Measurements from ENCODE around the gene ROBO3. TPM values are rescaled to one million over a fixed set of nuclear protein-coding genes. Genes with fewer than 3 reads are reported as not detected.

ROBO3 gene
- total and polyA plus RNA-seq, 2 experiments from 2014 or later = 12.1 TPM

DNA sequence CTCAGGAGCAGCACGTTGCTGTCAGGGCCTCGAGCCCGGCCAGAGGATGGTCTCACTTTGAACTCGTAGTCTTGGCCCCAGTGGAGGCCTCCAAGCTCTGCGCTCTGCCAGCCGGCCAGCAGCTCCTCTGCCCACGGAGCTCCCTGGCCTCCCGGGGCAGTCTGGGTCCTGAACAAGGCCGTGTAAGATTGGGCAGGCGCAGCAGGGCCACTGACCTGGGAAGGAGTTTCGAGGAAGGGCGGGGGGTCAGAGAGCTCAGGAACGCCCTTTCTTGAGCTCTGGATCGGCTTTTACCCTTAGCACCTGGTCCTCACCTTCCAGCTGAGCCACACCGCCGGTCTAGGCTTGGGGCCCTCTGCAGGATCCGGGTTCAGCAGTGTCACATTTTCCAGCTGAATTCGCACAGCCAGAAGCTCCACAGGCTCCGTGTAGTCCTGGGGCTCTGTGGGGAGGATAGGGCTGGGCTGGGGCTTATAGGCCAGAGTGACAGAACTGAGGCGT lies 30.3 kb downstream of the ROBO3 start:
- TF ChIP-seq EZH2 (IDR thresholded peaks at IDR 0.05; ENCODE audit: insufficient read depth, poor library complexity, severe bottlenecking) (no peak), EZH2phosphoT487 (IDR thresholded peaks at IDR 0.05; ENCODE audit: insufficient read depth, low read depth) (no peak)
- Histone ChIP-seq H3K4me2 (ENCODE audit: unreplicated experiment) (no peak overlapping the region), H3K36me3 (ENCODE audit: low read depth) (no peaks in the 10 kb centered on the region), H3K9ac (no peak overlapping the region), H2AFZ (no peak overlapping the region), H3K79me2 (ENCODE audit: insufficient read depth) (no peaks in the 10 kb centered on the region), H3F3A (ENCODE audit: insufficient read depth) (peaks cover 30% of the 10 kb centered on the region), H3K27me3 (replicated peaks; ENCODE audit: insufficient read depth) (no peaks in the 10 kb centered on the region), H3K27ac (no peak overlapping the region), H3K9me3 (ENCODE audit: low read depth) (no peaks in the 10 kb centered on the region), H3K9me2 (ENCODE audit: insufficient read depth) (no peaks in the 10 kb centered on the region), H4K20me1 (ENCODE audit: insufficient read depth) (no peaks in the 10 kb centered on the region), H3K4me1 (ENCODE audit: insufficient read depth) (peaks cover 37% of the 10 kb centered on the region), H3K4me3 (no peak overlapping the region)
- DNase-seq = no peak
- WGBS, 2 experiments (ENCODE audit: low coverage in 1 of 2, low lambda C conversion rate in 2 of 2, missing lambda C conversion rate in 2 of 2) = 90 to 95% methylated on average over 16 to 20 of the region's 20 CpGs
- in situ Hi-C loops (cut with MboI) = no loop called here

- Histone ChIP-seq H3K79me2 (ENCODE audit: insufficient read depth) (no peaks in the 10 kb centered on the region), H2AFZ (no peak overlapping the region), H3F3A (ENCODE audit: insufficient read depth) (peaks cover 36% of the 10 kb centered on the region), H3K4me1 (ENCODE audit: insufficient read depth) (peaks cover 43% of the 10 kb centered on the region), H4K20me1 (ENCODE audit: insufficient read depth) (no peaks in the 10 kb centered on the region), H3K9me2 (ENCODE audit: insufficient read depth) (no peaks in the 10 kb centered on the region), H3K4me3 (no peak overlapping the region), H3K9ac (no peak overlapping the region), H3K4me2 (ENCODE audit: unreplicated experiment) (no peak overlapping the region), H3K27ac (no peak overlapping the region), H3K9me3 (ENCODE audit: low read depth) (no peaks in the 10 kb centered on the region), H3K36me3 (ENCODE audit: low read depth) (no peaks in the 10 kb centered on the region), H3K27me3 (replicated peaks; ENCODE audit: insufficient read depth) (no peaks in the 10 kb centered on the region)
- WGBS, 2 experiments (ENCODE audit: low coverage in 1 of 2, low lambda C conversion rate in 2 of 2, missing lambda C conversion rate in 2 of 2) = 92 to 94% methylated on average over 14 to 16 of the region's 16 CpGs
- in situ Hi-C loops (cut with MboI) = no loop called here
- TF ChIP-seq EZH2 (IDR thresholded peaks at IDR 0.05; ENCODE audit: insufficient read depth, poor library complexity, severe bottlenecking) (no peak), EZH2phosphoT487 (IDR thresholded peaks at IDR 0.05; ENCODE audit: insufficient read depth, low read depth) (no peak)
- no peak for DNase-seq
Observed at GRCh38 chr11:124896071-124896750, 31.0 kb downstream of the ROBO3 start.

DNA sequence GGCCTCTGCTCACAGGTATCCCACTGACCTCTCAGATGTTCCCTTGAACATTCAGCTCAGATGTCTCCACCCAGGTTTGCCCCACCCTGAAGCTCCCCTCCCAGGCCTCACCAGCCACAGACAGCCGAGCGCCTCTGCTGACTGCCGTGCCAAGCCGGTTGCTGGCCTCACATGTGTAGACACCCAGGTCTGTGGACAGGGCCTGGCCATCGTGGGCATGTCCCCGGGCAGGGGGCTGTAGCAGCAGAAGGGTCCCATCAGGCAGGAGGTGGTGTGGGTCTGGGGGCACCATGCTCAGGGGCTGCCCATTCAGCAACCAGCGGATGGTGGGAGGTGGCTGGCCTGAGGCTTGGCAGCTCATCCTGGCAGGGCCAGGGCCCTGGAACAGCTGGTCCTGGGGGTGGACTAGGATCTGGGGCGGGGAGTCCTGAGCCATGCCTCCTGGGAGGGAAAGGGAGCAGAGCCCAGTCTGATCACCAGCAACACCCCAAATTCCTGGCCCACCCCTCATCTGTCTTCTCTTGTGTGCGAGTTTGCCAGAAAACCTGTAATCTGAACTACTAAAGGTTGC lies 31.7 kb downstream of the ROBO3 start:
- peak overlapping the region; percentile 27; the same call in 1 of the 2 replicates for H2AFZ ChIP-seq
- H3K79me2 ChIP-seq (ENCODE audit: insufficient read depth) = no peaks in the 10 kb centered on the region
- peaks cover 48% of the 10 kb centered on the region for H3K4me1 ChIP-seq (ENCODE audit: insufficient read depth)
- H3K4me3 ChIP-seq = no peak overlapping the region
- H3K9ac ChIP-seq = no peak overlapping the region
- H3K27ac ChIP-seq = no peak overlapping the region
- H3K36me3 ChIP-seq (ENCODE audit: low read depth) = no peaks in the 10 kb centered on the region
- no peaks in the 10 kb centered on the region for H4K20me1 ChIP-seq (ENCODE audit: insufficient read depth)
- DNase-seq = no peak
- 40 to 58% methylated on average over 8 to 9 of the region's 9 CpGs for WGBS, 2 experiments (ENCODE audit: low coverage in 1 of 2, low lambda C conversion rate in 2 of 2, missing lambda C conversion rate in 2 of 2)
- peak overlapping the region; percentile 11 for H3K4me2 ChIP-seq (ENCODE audit: unreplicated experiment)
- H3F3A ChIP-seq (ENCODE audit: insufficient read depth) = peaks cover 43% of the 10 kb centered on the region
- TF ChIP-seq EZH2phosphoT487 (IDR thresholded peaks at IDR 0.05; ENCODE audit: insufficient read depth, low read depth) (no peak), EZH2 (IDR thresholded peaks at IDR 0.05; ENCODE audit: insufficient read depth, poor library complexity, severe bottlenecking) (no peak)
- in situ Hi-C loops (cut with MboI) = no loop called here
- H3K9me3 ChIP-seq (ENCODE audit: low read depth) = no peaks in the 10 kb centered on the region
- no peaks in the 10 kb centered on the region; the same call in 1 of the 2 replicates for H3K9me2 ChIP-seq (ENCODE audit: insufficient read depth)
- H3K27me3 ChIP-seq (replicated peaks; ENCODE audit: insufficient read depth) = no peaks in the 10 kb centered on the region

DNA sequence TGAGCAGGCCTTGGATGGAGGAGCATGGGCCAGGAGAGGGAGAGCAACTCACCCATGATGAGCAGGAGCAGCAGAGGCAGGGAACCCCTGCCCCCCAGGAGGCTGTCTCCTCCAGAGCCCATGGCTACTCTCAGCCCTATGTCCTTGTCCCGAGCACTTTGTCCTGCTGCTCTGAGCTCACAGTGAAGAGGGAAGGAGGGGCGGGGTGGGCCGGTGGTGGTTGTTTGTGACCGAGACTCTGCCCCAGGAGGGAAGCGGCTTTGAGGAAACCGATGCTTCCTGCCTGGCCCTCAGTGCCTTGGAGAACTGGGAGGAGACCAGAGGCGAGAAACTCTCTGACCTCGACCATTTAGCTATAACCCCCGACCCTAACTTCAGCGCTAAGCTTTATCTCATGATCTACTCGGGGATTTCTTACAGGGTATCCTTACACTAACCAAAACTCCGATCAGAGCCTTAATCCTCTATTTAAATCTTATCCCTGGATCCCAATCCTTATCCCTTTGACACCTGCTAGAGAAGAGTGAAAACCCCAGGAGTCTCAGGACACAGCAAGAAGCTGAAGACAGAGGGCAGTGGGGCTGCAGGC lies 32.5 kb downstream of the ROBO3 start, which contains the start of gene ROBO4:
ROBO4 (minus strand) TSS at position 192 of the 589 bp plus-strand sequence; CDS start at position 122, 70 bp downstream.
- peak within 1 kb of the TSS; percentile 71 for H2AFZ ChIP-seq
- no peak for DNase-seq
- no peaks in the 10 kb centered on the region; the same call in 1 of the 2 replicates for H3K9me2 ChIP-seq (ENCODE audit: insufficient read depth)
- no peaks in the 10 kb centered on the region for H3K36me3 ChIP-seq (ENCODE audit: low read depth)
- H3K9ac ChIP-seq = peak within 1 kb of the TSS; percentile 59
- H3K27me3 ChIP-seq (replicated peaks; ENCODE audit: insufficient read depth) = no peaks in the 10 kb centered on the region
- TF ChIP-seq EZH2phosphoT487 (IDR thresholded peaks at IDR 0.05; ENCODE audit: insufficient read depth, low read depth) = no peak
- TF ChIP-seq EZH2 (IDR thresholded peaks at IDR 0.05; ENCODE audit: insufficient read depth, poor library complexity, severe bottlenecking) = no peak
- H3K4me1 ChIP-seq (ENCODE audit: insufficient read depth) = peaks cover 48% of the 10 kb centered on the region
- peak within 1 kb of the TSS; percentile 87 for H3K27ac ChIP-seq
- 67 to 72% methylated on average over 12 of the region's 12 CpGs for WGBS, 2 experiments (ENCODE audit: low coverage in 1 of 2, low lambda C conversion rate in 2 of 2, missing lambda C conversion rate in 2 of 2)
- no peaks in the 10 kb centered on the region for H3K79me2 ChIP-seq (ENCODE audit: insufficient read depth)
- H3F3A ChIP-seq (ENCODE audit: insufficient read depth) = peaks cover 45% of the 10 kb centered on the region
- peak within 1 kb of the TSS; percentile 1; the same call in 1 of the 2 replicates for H3K4me3 ChIP-seq
- H3K4me2 ChIP-seq (ENCODE audit: unreplicated experiment) = peak within 1 kb of the TSS; percentile 73
- in situ Hi-C loops (cut with MboI) = no loop called here
- H3K9me3 ChIP-seq (ENCODE audit: low read depth) = no peaks in the 10 kb centered on the region
- H4K20me1 ChIP-seq (ENCODE audit: insufficient read depth) = no peaks in the 10 kb centered on the region

Data from GM23248 (cell line).